ENCODE data around the gene RANBP3.
"Not testable (repeated sequence)": the region's sequence is repeated elsewhere in the genome, so short reads cannot be mapped to it uniquely, and the experiment has no call there.

Gene RANBP3

GRCh38 chr19:5896365-5897076 lies 81.4 kb downstream of the RANBP3 start:
- DNase-seq: no peak

GRCh38 chr19:5895890-5896289 lies 82.0 kb downstream of the RANBP3 start:
- no peak for DNase-seq

- DNase-seq: no peak
These were observed 82.5 kb downstream of the RANBP3 start for GRCh38 chr19:5895409-5895808.

GRCh38 chr19:5894704-5895349 lies 83.1 kb downstream of the RANBP3 start:
- no peak for DNase-seq

- DNase-seq: no peak
These were observed 83.8 kb downstream of the RANBP3 start for GRCh38 chr19:5893907-5894703.

- DNase-seq: no peak
These were observed 84.5 kb downstream of the RANBP3 start for GRCh38 chr19:5893296-5893903.

- DNase-seq: no peak
These were observed 85.1 kb downstream of the RANBP3 start for GRCh38 chr19:5892772-5893275.

GRCh38 chr19:5891938-5892771 lies 85.8 kb downstream of the RANBP3 start:
- DNase-seq: no peak

GRCh38 chr19:5891572-5891937 lies 86.4 kb downstream of the RANBP3 start:
- DNase-seq: no peak

GRCh38 chr19:5890099-5890498 lies 87.8 kb downstream of the RANBP3 start:
- DNase-seq: no peak

GRCh38 chr19:5889288-5889971 lies 88.5 kb downstream of the RANBP3 start:
- DNase-seq: no peak

GRCh38 chr19:5884065-5884811 lies 93.7 kb downstream of the RANBP3 start:
- DNase-seq: not testable (repeated sequence)

GRCh38 chr19:5883157-5883873 lies 94.6 kb downstream of the RANBP3 start:
- not testable (repeated sequence) for DNase-seq

GRCh38 chr19:5882421-5882968 lies 95.4 kb downstream of the RANBP3 start:
- DNase-seq: no peak

GRCh38 chr19:5881543-5882299 lies 96.2 kb downstream of the RANBP3 start:
- DNase-seq: no peak

- DNase-seq: no peak
These were observed 97.3 kb downstream of the RANBP3 start for GRCh38 chr19:5880604-5881078.

- DNase-seq: no peak
These were observed 97.7 kb downstream of the RANBP3 start for GRCh38 chr19:5880196-5880595.

- DNase-seq: no peak
These were observed 100.1 kb downstream of the RANBP3 start for GRCh38 chr19:5877882-5878281.

GRCh38 chr19:5877427-5877826 lies 100.5 kb downstream of the RANBP3 start:
- no peak for DNase-seq
